HG02852 (cell line): ENCODE data around the gene DBP.

ENCODE experiments used
- ATAC-seq: cut with Tn5 transposase; IDR thresholded peaks from one replicate; pipeline ENCODE4 v1.9.1; 2021; ENCODE audit warnings: mild to moderate bottlenecking, moderate library complexity; ENCODE audit not compliant: unreplicated experiment

The DBP gene

DNA sequence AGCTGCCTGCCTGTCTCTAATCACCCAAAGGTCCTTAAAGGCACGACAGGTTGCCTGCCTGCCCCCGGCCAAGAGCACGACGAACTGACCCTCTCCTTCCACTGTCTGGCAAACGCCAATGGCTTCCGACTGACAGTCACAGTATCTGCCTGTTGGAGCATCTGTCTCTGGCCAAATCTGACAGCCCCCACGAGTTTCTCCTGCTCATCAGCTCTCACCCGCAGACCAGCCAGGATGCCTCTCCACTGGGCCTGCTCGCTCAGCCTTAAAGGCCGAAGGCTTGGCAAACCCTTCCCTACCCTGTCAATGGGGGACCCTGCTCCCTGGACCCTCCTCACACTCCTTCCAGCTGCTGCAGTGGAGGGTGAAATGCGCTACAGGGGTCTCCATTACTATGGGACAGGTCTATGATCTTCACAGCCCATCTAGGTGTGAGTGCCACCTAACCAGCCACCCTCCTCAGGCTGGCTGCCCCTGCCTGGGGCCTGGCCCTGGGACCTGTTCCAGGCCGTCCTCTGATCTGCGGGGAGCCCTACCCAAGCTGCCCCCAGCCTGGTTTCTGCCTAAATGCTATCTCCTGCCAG is 23.2 kb downstream of the DBP start:
- ATAC-seq = no peak

DNA sequence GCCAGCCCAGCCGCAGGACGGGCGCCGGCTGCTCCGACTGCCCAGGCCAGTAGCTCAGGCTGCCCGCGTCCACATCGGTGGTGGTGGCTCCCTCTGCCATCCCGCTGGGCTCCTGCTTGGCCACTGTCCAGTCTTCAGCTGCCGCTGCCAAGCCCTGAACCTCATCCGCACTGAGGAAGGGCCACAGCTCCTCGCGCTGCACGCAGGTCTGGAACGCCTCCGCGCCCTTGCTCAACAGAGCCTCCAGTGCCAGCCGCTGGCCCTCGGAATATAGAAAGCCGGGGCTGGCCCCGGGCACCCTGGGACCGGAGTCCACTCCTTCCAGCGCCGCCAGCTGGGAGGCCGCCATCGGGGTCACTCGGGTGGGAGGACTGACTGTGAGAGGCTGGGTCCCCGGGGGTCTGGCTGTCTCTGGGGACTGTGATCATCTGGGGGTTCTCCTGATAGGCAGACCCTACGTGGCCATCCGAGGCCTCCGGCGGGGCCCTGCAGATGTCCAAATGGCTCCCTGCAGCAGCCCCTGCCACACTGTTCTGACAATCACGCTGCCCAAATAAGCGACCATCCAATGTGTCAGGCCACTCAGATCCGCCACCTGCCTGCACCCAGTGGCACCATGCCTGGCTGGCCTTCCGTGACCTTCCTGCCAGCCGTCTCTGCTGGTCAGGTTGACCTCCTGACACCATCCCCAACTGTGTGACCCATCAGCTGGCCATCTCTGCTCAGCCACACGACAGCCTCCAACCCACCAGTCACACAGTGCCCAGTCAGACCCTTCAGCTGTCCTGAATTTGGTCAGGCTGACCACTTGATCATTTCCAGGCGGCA is 23.9 kb downstream of the DBP start:
- no peak for ATAC-seq

DNA sequence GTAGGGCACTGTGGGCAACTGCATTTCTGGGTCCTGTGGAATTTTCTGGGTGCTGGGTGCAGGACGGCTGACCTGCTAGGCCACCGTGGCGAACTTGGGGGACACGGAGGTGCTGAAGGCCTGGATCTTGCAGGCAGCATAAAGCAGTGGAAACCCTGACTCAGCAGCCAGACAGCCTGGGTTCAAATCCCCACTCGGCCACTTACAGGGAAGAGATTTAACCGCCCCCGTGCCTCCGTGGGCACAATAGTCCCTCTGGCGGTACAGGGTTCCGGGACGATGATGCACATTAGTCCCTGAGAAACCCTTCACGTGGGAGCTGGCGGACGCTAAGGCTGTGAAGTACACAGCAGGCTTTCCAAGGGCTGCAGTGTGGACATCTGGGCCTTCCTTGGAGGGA is 25.3 kb downstream of the DBP start:
- no peak for ATAC-seq

- no peak for ATAC-seq
Observed at GRCh38 chr19:48609571-48610108, 27.5 kb downstream of the DBP start.

DNA sequence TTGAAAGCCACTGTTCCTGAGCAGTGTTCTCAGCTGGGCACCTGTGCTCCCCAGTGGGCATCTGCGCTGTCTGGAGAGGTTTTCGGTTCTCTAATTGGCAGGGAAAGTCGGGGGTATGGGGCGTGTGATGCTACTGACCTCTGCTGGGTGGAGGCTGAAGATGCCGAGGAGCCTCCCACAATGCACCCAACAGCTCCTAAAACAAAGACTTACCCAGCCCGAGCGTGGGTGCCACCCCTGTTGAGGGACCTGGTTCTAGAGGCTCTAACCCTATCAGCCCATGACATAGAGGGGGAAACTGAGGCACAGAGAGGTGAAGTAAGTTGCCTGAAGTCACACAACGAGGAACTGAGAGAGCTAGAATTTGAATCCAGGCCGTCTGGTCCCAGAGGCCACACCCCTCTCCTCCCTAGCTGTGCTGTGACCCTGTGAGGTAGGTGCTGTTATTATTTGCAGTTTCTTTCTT is 28.3 kb downstream of the DBP start:
- no peak for ATAC-seq

DNA sequence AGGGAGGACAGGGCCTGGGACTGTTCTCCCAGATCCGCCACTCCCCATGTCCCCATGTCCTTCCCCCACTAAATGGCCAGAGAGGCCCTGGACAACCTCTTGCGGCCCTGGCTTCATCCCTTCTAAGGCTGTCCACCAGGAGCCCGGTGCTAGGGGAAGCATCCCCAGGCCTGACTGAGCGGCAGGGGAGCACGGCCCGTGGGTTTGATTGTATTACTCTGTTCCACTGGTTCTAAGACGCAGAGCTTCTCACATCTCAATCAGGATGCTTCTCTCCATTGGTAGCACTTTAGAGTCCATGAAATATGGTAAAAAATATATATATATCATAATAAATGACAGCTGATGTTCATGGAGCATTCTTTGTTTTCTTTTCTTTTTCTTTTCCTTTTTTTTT is 29.8 kb downstream of the DBP start:
- no peak for ATAC-seq

DNA sequence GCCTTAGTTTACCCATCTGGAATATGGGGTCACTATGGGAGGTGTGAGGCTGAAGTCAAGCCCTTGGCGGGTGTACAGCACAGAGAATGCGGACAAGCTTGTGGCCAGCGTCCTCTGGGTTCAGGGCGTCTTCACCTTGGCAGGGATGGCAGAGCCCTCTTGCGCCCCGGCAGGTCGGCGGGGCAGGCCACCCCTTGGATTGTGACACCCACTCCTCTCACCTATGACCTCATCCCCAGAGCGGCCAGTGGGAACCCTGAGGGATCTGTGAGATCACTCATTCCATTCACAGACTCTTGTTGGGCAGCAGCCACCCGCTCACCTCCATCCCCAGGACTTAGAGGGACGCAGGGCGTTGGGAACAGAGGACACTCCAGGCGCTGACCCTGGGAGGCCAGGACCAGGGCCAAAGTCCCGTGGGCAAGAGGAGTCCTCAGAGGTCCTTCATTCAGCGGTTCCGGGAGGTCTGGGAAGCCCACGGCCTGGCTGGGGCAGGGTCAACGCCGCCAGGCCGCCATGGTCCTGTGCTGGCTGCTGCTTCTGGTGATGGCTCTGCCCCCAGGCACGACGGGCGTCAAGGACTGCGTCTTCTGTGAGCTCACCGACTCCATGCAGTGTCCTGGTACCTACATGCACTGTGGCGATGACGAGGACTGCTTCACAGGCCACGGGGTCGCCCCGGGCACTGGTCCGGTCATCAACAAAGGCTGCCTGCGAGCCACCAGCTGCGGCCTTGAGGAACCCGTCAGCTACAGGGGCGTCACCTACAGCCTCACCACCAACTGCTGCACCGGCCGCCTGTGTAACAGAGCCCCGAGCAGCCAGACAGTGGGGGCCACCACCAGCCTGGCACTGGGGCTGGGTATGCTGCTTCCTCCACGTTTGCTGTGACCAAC is 30.5 kb downstream of the DBP start, which contains the start of gene SPACA4:
SPACA4 (plus strand) TSS at position 280 of the 896 bp plus-strand sequence; CDS start at position 517, 237 bp downstream.
- ATAC-seq = no peak

GRCh38 chr19:48603850-48604249 is 33.3 kb downstream of the DBP start:
- no peak for ATAC-seq

GRCh38 chr19:48603449-48603848 is 33.7 kb downstream of the DBP start:
- ATAC-seq = no peak

DNA sequence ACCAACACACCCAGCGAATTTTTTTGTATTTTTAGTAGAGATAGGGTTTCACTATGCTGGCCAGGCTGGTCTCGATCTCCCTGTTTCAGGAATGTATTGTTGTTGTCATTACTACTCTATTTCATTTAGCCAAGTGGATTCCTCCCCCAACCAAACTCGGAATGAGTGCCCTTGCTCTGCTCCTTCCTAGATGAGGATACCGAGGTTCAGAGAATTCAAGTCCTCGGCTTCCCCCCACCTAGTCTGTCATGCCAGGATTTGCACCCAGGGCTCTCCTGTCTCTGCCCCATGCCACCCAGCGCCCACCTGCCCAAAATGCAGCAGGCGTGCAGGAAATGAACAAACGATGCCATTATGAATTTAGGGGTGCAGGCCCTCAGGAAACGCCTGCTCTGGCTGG is 34.2 kb downstream of the DBP start:
- ATAC-seq = no peak

DNA sequence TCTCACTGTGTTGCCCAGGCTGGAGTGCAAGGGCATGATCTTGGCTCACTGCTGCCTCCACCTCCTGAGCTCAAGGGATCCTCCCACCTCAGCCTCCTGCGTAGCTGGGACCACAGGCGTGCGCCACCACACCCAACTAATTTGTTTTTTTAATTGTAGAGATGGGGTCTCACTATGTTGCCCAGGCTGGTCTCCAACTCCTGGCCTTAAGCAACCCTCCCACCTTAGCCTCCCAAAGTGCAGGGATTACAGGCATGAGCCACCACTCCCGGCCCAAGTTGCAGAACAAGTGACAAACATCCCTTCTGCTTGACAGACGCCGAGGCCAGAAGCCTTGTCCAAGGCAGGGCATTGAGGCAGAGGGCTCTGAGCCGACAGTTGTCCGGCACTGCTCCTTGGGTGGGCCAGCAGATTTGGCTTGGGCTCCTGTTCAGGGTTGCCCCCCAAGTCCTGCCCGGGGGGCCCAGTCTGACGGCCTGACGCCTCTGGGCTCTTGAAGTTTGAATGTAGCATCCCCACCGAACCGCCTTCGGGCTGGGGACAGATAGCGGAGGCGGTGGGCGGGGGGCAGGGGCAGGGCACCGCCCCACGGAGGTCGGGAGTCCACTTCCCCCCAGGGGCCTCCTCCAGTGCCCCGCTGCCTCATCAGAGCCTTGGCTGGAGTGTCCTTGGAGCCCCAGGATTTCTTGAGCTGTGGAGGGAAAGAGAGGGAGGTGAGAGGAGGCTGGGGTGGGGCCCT is 36.3 kb downstream of the DBP start:
- no peak for ATAC-seq

DNA sequence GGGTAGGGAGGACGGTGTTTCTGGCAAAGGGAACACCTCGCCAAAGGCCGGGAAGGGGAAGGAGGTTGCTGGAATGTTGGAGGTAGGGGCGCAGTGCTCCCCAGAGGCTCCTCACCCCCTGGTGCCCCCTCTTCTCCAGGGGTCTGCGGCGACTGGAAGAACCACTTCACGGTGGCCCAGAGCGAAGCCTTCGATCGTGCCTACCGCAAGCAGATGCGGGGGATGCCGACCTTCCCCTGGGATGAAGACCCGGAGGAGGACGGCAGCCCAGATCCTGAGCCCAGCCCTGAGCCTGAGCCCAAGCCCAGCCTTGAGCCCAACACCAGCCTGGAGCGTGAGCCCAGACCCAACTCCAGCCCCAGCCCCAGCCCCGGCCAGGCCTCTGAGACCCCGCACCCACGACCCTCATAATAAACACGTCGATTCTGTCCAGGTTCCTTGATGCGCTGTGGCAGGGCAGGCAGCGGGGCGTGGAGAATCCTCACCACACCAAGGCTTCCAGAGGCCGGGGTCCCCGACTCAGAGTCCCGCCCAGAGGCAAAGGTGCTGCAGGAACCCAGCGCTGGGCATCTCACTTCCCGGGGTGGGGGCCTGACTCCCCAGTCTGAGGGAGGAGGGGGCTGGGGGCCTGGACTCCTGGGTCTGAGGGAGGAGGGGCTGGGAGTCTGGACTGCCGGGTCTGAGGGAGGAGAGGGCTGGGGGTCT is 38.0 kb downstream of the DBP start:
- no peak for ATAC-seq

- no peak for ATAC-seq
Observed at GRCh38 chr19:48596679-48597465, 40.3 kb downstream of the DBP start.

DNA sequence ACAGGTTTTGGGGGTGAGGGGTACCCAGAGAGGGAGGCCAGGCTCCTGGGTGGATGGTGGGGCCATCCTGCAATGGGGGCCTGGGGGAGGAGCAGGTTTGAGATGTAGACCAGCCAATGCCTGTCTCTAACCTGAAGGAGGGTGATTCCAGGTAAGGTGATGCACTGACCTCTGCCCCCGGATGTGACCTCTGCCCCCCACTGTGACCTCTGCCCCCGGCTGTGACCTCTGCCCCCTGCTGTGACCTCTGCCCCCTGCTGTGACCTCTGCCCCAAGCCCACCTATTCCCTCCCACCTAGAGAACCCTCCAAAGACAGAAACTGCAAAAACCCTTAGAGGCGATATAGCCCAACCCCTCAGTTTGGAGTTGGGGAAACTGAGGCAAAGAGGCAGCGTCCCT is 40.9 kb downstream of the DBP start:
- ATAC-seq = no peak

DNA sequence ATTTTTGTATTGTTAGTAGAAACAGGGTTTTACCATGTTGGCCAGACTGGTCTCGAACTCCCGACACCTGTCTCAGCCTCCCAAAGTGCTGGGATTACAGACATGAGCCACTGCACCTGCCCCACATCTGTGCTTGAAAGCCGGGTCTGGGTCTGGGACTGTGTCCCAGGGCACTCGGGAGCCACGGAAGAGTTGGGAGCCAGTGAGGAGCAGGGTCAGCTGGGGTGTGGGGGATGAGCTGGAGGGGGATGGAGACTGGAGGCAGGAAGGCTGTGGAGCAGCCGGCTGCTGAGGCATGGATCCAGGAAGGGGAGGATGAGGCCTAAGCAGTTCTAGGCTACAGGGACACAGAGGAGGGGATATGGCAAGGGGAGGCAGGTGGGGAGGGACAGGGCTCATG is 41.3 kb downstream of the DBP start:
- no peak for ATAC-seq

- no peak for ATAC-seq
Observed at GRCh38 chr19:48595171-48595570, 42.0 kb downstream of the DBP start.

- no peak for ATAC-seq
Observed at GRCh38 chr19:48591021-48591420, 46.2 kb downstream of the DBP start.

GRCh38 chr19:48588670-48589401 is 48.3 kb downstream of the DBP start:
- ATAC-seq = no peak
